Activated CD4-positive, alpha-beta T cell treated with anti-CD3 and anti-CD28 coated beads for 1 hour (primary cell): ENCODE measurements around the gene CETP.
"Not testable (repeated sequence)": the region's sequence is repeated elsewhere in the genome, so short reads cannot be mapped to it uniquely, and the experiment has no call there.

Source experiments
- DNase-seq: peaks from one replicate; pipeline ENCODE4 v3.0.0-alpha.2; 2020

CETP gene

DNA sequence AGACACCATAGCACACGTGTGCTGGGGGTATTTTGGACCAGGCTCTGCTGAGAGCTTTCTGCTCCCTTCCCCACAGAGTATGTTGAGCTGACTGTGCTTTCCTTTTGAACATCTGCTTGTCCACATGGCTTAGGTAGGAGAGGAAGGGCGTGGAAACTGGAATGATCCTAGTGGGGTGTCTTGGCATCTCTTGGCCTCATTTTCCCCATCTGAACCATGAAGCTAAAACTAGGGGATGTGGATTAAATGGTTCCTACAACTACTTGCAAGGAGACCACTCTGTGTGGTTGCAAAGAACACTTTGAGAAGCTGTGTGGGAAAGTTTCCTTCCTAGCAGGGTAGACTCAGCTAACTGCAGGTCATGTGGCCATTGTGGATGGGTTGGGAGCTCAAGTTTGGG lies 20.9 kb downstream of the CETP start:
- no peak for DNase-seq

DNA sequence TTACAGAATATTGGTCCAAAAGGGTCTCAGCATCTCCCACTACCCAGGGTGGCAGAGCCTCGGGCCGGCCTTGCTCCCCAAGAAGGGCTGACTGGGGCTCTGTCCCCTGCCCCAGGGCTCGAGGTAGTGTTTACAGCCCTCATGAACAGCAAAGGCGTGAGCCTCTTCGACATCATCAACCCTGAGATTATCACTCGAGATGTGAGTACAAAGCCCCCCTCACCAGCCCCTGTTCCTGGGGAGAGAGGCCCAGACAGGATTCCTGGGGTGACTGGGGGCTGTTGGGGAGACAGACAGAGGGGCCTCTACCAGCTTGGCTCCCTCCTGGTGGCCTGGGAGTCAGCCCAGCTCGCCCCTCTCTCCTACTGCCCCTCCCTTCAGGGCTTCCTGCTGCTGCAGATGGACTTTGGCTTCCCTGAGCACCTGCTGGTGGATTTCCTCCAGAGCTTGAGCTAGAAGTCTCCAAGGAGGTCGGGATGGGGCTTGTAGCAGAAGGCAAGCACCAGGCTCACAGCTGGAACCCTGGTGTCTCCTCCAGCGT lies 21.5 kb downstream of the CETP start:
- DNase-seq = no peak

DNA sequence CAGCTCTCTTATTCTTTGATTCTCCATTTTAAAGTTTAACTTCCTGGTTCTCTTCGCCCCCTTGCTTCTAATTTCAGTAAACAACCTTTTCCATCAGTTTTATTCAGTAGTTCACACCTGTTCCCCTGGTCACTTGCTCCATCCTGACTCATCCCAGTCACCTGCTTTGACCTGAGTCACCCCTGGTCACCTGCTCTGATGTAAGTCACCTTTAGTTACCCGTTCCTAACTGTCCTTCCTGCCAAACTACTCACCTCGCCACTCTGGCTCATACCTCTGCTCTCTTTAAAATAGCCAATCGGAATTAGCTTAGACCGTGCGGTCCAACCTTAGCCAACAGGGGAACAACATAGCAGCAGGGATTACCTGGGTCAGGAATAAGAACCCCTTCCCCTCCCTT lies 22.9 kb downstream of the CETP start:
- DNase-seq = no peak

DNA sequence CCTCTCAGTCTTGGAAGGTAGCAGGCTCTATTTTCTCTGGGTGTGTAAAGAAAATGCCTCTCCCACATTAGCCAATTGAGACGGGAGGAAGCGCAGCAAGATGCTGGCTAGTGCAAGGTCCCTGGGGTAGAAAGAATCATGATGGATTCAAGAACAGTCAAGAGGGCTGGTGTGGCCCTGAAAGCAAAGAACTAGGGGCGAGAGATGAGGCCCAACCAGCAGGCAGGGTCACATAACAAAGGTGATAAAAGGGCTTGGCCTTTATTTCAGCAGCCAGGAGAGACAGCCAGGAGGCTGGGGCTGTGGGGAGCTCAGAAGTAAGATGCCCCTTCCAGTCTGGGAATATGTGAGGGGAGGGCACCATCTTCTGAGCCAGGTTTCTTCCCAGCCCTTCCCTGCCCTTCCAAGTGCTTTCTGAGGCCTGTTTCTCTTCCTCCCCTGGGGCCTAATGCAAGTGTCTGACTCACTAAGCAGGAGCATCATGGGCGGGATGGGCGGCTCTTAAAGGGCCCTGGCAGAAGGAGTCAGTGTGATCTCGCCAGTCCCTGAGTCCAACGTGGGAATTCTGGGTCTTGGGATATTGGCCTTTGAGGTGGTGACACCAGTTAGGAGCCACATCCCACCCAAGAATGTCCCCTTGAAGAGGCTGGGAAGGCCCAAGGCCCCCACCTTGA lies 23.7 kb downstream of the CETP start:
- no peak for DNase-seq

DNA sequence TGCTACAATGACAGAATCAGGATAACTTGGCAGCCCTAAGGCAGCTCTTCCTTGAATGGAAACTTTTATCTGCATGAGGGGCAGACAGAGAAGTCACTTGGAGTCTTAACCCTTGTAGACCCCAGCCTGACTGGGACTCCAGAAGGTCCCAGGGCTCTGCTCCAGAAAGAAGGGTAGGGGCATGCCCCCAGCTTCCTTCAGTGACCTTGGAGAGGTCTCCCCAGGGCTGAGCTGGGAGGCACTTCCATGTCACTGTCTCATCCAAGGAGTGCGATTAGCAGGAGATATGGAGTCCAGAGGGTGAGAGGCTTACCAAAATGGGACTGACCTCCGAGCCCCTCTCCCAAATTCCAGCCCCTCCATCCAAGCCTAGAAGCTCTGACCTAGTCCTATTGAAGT lies 24.2 kb downstream of the CETP start:
- no peak for DNase-seq

DNA sequence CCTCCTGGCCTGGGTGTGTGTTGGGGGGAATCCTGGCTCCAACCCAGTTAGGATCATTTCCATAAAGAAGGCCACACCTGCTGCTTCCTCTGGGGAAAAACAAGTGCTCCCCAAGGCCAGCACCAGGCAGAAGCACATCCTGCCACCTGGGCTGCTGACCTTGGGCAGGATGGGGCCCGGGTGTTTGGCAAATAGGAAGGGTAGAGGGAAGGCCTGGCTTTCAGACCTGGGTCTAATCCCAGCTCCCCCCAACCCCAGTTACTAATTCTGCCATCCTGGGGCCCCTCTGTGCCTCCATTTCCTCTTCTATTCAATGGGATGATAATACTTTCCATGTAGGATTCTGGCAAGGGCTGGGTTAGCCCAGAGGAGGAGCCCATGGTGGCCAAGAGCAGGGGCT lies 24.6 kb downstream of the CETP start:
- DNase-seq = no peak

DNA sequence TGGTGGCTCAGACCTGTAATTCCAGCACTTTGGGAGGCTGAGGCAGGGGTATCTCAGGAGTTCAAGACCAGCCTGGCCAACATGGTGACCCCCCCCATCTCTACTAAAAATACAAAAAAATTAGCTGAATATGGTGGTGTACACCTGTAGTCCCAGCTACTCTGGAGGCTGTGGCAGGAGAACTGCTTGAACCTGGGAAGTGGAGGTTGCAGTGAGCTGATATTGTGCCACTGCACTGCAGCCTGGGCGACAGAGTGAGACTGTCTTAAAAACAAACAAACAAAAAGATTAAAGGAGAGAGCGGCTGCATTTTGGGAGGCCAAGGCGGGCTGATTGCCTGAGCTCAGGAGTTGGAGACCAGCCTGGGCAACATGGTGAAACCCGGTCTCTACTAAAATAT lies 25.2 kb downstream of the CETP start:
- not testable (repeated sequence) for DNase-seq

DNA sequence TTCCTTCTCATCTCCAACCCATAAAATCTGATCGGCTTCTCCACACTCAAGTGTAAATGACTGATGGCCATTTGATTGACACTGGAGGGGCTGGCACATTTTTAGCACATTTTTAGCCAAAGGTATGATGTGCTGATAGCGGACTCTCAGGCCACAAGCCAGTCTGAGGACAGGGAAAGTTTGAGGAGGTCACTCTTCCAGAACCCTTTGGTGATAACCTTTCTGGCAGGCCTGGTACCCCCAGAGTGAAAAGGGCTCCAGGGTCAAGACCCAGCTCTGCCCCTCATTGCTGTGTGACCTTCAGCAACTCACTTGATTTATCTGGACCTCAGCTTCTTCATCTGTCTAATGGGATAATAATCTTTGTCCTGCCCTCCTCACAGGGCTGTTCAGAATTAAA lies 25.9 kb downstream of the CETP start:
- no peak for DNase-seq

DNA sequence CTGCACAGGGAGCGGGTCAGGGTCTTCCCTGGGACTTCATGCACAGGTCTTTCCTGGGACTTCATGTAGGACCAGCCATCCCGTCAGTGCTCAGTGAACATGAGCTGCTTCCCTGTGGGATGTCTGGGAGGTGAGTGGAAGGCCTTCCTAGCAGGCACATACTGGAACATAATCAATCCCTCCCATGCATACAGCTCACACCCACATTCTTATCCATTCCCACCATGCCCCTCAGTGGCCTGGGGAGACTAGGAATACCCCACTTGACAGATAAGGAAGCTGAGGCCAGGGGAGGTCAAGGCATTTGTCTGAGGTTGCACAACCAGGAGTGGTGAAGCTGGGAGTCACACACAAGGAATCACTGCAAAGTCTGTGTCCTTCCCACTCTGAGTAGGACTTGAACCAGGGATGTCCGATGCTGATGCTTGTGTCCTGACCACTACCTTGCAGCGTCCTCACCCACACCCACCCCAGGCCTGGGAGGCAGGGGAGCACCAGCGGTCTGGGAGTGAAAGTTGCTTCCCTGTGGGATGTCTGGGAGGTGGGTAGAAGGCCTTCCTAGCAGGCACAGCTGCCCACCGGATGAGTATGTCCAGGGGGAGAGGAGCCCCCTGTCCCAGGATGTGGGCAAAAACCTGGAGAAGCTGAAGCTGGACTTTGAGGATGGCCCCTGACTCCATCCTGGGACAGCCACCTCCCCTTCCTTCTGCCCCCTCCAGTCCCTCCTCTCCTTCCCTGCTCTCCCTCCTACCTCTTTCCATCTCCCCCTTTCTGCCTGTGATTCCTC lies 26.6 kb downstream of the CETP start:
- DNase-seq = no peak

DNA sequence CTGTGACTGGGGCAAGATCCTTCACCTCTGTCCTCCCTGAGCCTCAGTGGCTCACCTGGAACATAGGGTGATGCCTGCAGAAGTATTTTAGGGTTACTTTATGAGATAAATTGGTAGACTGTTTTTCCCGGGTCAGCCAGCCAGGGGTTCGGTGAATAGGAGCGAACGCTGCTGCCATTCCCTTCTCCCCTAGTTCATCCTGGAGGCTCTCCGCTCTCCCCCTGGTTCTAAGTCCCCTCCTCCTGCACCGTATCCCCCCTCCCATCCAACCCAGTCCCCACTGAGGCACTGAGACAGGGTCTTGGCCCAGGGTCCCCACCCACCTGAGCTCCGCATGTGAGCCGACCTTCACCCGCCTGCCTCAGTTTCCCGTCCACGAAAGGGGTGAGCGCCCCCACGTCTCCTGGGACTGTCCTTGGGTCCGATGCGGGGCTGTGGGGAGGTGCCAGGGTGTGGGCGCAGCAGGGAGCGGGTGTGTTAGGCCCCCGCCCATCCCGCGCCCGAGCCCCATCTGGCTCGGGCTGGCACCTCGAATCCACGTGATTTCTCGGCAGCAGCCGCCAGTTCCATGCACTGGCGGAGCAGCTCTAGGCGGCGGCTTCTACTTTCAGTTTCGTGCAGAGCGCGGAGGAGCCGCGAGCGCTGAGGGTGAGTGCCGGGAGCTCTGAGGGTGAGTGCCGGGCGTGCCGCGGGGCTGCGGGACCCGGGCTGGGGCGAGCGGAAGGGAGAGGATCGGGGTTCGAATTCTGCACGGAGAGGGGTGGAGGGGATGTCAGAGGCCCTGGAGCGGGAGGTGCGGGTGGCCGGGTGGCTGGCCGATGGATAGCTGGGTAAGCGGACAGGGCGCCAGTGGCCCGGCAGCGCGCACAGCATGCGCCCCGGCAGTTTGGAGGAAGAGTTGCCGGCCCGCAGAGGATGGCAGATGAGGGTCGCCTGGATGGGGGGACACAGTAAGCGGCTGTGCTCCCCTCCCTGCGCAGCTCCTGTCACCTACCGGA lies 27.5 kb downstream of the CETP start, which contains the start of gene NLRC5:
Gene NLRC5 (plus strand): TSS at position 610 of the 998 bp plus-strand sequence. CDS start 31,156 bp downstream, outside the sequence.
- peak; percentile 90 for DNase-seq

DNA sequence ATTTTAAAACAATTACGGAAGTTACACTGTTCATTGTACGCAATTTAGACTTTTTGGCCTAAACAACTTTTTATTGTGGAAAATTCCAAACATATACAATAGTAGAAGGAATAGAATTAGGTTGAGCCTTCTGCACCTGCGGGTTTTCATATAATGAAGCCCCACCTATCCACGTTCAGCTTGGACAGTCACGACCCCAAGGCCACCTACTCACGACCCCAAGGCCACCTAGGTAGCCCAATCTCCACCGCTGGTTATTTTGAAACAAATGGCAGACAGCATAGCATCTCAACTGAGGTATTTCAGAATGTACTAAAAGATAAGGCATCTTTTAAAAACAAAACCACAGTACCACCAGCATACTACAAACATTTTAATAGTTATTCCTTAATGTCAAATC lies 28.2 kb downstream of the CETP start:
- no peak for DNase-seq

DNA sequence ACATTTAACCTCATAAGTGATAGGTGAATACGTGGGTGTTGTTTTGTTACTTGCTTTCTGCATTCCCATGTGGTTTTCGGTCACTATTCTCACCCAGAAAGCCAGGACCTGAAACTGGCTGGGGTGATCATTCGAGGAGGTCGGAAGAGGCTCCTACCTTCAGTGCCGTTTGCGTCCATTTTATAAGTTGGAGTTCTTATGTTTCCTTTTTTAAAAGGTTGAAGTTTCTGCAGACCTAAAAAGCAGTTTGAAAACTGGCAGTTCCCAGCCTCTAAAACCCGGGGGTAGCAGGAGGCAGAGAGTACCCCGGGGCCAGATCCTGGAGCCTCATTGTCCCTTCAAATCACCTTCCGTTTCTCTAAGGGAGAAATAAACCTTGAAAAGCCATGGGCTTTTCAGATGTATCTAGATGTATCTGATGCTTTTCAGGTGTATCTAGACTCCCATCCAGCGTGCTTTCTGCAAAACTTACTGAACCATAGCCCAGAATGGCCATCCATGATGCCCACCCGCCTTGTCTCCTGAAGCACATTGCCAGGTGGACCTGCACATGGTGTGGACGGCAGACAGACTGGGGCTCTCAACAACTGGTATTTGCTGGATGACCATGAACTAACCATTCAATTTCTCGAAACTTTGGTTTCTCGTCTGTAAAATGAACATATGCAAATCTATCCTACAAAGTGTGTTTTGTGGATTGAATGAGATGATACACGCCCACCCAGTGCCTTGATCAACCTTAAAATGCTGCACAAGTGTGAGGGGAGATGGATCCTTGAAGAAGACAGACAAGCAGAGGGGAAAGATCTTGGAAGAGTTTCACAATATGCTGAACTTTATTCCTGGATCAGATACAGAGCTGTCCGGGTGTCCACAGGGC lies 28.9 kb downstream of the CETP start:
- DNase-seq = no peak

DNA sequence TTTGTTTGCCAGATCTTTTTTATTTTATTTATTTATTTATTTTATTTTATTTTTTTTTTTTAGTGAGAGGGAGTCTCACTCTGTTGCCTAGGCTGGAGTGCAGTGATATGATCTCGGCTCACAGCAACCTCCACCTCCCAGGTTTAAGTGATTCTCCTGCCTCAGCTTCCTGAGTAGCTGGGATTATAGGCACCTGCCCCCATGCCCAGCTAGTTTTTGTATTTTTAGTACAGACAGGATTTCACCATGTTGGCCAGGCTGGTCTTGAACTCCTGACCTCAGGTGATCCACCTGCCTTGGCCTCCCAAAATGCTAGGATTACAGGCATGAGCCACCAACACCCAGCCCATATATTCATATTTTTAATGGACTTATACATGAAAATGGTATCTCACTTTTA lies 30.7 kb downstream of the CETP start:
- not testable (repeated sequence) for DNase-seq

DNA sequence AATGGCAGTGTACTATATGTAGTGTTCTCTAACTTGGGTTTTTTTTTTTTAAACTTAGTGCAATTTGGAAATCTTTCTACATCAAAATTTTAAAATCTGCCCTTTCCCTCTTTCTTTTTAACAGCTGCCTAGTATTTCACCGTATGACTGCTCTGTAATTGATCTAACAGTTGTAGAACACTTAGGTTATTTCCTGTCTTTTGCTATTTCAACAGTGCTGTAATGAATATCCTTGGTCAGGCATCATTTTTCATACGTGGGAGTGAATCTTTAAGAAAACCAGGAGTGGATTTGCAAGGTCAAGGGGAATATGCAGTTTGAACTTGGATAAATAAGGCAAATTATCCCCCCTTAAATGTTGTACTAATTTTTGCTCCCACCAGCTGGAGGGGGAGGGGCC lies 31.5 kb downstream of the CETP start:
- DNase-seq = no peak

DNA sequence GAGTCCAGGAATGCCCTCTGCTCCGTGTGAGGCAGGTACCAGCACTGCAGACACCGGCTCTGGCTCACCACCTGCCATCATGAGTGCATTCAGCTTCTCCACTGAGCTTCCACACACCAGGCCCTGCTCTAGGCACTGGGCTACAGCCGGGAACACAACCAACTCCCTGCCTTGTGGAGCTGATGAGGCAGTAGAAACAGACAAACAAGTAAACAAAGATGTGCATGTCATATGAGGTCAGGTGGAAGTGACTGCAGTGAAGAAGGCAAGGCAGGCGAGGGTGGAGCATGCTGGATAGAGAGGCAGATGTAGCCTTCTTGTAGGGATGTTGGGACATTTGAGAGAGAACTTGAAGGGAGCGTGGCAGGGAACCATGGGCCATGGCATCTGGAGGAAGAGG lies 32.6 kb downstream of the CETP start:
- DNase-seq = no peak

DNA sequence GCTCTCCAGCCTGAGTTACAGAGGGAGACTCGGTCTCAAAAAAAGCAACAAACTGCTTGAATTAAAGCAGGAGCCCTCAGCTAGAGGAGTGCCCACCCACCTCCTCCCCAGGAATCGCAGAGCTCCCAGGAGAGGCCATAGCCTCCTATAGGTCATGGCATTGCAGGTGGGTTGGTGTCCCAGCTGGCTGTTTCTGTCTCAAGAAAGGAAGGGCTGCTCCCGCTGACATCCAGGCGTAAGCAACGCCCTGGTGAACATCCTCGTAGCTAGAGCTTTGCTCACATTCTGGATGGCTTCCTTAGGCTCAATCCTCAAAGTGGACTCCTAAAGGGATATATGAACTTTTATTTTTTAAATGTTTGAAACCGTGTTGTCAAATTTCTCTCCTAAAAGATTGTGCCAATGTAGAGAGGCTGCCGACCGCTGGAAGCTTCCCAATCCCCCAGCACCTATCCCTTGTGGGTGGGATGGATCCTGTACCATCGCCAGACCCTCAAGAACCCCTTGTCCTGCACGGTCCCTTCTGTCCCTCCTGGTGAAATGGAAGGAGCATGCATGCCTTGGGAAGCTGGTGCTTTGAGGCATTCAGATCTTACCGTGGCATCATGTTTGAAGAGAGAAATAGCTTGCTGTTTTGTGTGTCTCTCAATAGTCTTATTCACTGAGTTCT lies 33.5 kb downstream of the CETP start:
- DNase-seq = no peak

DNA sequence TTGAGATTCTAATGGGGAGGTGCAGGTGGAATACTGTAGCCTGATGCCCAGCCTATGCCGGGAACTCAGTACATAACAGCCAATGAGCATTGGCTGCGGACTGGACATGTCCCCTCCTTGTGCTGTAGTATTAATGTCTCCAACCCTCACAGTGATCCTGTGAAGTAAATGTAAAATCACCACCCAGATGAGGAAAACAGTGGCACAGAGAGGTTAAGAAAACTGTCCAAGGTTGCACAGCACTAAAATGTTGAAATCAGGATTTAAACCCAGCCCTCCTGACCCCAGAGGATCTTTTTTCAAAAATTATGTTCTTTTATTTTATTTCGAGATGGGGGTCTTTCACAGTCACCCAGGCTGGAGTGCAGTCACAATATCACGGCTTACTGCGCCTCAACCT lies 35.5 kb downstream of the CETP start:
- no peak for DNase-seq

DNA sequence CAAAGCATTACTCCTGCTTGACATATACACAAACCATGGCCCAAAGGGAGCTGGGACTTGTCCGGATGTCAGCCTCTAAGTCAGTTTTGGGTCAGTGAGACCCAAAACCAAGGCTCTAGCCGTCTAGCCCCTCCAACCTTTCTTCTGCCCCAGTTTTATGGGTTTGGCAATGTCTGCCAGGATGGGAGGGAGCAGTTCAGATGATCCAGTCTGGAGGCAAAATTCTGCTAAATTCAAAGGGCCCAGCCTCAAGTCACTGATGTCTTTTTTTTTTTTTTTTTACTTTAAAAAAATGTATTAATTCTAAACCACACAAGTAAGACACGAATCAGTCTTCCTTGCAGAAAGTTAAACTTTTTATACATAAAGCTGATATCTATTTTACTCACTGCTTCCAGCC lies 36.2 kb downstream of the CETP start:
- DNase-seq = no peak

DNA sequence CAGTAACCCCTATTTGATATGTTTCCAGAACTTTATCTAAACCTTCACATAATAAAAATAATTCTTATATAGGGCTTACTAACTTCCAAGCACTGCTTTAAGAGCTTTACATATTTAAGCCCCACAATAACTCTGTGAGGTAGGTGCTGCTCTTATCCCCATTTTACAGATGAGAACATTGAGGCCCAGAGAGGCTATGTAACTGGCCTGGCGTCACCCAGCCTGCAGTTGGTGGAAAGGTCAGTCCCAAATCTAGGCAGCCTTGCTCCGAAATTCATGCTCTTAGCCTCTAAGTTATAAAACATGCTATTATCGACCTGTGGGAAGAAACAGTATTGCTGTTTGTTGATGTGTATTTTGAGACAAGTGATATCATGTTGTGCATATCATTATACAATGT lies 36.6 kb downstream of the CETP start:
- DNase-seq = no peak

DNA sequence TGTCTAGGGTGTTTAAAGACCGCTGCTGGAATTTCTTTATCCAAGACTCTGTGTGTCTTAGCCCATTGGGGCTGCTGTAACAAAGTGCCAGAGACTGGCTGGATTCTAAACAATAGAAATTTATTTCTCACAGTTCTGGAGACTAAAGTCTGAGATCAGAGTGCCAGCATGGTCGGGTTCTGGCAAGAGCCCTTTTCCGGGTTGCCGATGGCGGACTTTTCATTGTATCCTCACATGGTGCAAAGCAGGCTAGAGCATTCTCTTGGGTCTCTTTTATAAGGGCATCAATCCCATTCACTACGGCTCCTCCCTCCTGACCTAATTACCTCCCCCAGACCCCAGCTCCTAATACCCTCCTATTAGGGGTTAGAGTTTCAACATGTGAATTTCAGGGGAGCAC lies 37.1 kb downstream of the CETP start:
- no peak for DNase-seq
